HG03095 (cell line): ENCODE results near the gene MLLT6.

Experiments
- ATAC-seq: cut with Tn5 transposase; IDR thresholded peaks from one replicate; pipeline ENCODE4 v1.9.1; 2021; ENCODE audit warnings: moderate library complexity; ENCODE audit not compliant: unreplicated experiment

The MLLT6 gene

DNA sequence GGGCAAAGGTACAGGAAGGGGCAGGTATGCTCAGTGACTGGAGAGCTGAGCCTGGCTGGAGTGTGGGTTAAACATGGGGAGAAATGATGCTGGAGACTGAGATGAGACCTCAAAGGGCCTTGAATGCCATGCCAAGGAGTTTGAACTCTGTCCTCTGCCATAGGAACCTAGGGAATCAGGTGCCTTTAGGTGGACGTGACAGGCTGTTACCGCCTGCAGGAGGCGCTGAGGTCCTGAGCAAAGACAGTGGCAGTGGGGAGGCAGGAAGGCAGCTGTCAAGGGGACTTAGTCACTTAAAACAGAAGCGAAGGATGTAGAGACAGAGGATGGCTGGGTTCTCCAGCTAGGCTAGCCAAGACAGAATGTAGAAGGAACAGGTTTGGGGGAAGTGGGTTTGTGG is 56.5 kb downstream of the MLLT6 start:
- ATAC-seq = no peak

DNA sequence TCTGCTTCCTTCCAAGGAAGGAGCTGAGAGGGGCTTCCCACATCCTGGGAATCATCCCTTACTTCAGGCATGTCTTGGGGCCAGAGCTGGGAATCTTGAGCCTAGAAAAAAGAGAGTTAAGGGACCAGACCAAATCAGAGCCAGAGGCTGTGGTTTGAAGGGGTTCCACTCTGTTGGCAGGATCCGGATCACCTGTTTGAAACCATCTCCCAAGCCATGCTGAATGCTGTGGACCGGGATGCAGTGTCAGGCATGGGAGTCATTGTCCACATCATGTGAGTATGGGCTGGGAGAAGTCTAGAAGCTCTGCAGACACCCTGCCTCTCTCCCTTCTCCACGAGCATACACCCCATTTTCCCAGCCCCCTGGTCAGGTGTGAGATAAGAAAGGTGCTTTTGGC is 57.2 kb downstream of the MLLT6 start:
- no peak for ATAC-seq

DNA sequence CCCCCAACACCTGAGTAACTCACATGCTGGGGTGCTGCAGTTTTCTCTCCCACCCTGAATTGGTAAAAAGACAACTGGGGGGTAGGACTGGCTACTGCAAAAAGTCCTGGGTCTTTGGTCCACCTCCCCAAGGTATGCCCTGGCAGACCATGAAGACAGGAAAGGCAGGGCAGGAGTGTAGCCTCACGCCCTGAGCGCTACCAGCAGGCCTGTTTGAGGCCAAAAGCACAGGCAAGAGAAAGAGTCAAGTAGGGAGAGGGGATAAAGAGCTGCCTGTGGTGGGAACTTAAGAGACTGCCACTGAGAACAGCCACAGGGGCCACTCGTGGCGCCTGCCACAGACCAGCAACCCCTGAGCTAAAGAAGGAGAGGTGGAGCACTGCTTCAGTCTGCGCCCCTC is 61.3 kb downstream of the MLLT6 start:
- ATAC-seq = no peak

DNA sequence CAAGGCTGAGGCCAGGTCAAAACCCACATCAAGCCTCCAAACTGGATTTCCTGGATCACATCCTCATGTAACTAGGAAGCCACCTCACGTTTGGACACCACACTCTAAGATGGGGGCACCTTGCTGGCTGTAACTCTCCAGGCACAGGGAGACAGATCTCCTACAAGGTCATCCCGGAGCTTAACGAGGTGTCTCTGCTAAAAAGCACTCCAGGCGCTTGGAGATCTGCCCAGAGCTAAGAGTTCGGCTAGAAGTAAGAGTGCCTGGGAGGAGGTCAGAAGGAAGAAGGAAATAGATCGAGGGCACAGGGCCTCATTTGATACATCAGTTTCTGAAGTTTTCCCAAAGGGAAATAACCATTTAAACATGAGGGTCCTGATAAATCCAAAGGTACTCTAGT is 63.3 kb downstream of the MLLT6 start:
- no peak for ATAC-seq

DNA sequence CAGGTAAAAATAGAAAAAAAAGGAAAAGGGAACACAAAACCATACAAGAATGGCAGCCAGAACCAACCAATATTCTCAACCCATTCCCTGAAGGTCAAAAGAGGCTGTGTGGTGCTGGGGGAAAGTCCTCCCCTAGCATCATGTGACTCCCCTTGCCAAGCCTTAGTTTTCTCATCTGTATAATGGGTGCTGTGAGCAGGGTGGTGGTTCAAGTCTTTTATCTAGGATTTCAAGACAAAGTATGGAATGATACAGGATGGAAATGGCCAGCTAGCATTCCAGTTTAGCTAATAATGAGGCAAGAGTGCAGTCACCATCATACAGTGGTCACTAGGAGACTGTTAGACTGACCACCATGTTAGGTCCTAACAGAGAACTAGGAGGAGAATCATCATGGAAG is 68.2 kb downstream of the MLLT6 start:
- ATAC-seq = no peak

DNA sequence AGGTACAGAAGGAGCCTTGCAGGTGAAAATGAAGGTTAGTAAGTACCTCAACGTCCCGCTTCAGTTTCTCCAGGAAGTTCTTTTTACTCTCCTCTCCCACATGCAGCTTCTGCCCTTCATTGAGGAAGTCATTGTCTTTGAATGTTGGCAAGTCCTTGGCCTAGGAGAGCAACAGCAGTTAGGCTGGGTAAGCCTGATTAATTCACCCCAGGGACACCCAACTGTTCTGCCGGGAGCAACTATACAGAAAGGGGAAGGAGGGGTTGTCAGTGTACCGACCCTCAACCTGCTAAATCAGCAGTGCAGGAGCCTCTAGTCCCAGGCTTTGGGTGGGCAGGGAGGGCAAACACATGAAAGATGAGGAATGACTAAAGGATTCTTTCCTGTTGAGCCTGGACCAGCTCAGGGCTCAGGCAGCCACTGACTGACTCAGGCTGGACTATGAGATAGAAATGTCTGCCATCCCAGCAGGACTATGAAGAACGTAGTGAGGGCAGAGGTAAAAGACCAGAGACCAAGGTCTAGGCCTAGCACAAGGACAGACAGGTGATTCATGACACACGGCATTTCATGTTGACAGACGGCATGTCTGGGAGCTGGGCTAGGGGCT is 72.7 kb downstream of the MLLT6 start:
- ATAC-seq = no peak
